ENCODE results near the gene GRID1. TPM values are rescaled to one million over a fixed set of nuclear protein-coding genes. Genes with fewer than 3 reads are reported as not detected.

Gene GRID1
- total RNA-seq, 1 experiment from 2014 or later: 5.6 TPM

DNA sequence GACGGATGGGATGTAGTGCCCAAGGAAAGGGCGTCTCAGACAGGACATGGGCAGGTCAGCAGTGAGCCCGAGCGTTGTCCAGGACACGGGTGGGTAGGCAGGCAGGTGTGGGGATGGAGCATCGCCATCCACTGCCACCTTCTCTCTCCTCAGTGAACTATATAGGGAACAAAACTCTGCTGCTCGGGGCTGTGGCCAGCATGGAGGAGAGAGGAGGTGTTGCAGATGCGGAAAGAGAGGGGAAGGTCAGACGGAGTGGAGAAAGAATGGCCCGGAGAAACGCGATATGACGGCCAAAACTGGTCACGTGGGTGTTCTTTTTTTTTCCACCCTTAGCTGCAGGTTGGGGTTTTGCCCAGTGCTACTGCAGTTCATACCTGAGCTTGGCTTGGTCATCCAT, 71.2 kb downstream of the GRID1 start:
- CTCF ChIA-PET: no interaction called here
- H3K4me1 ChIP-seq (ENCODE audit: control insufficient read depth in 1 of 2, insufficient read depth in 2 of 2, low read length in 2 of 2): no peaks in the 10 kb centered on the region
- H3K4me2 ChIP-seq (ENCODE audit: low read length): no peak overlapping the region
- BruUV-seq (replicated peaks): no TSS peak
- no peaks in the 10 kb centered on the region for H3K9me2 ChIP-seq (ENCODE audit: insufficient read depth)
- H3K4me3 ChIP-seq (replicated peaks in 1 of 2; ENCODE audit: low read depth in 1 of 2, low read length in 2 of 2): no peak overlapping the region
- H2AFZ ChIP-seq (ENCODE audit: low read depth, low read length, poor library complexity, severe bottlenecking): no peak overlapping the region
- H3K27me3 ChIP-seq (ENCODE audit: insufficient read depth, low read length): no peaks in the 10 kb centered on the region; the same call in 1 of the 2 replicates
- DNase-seq (ENCODE audit: low read depth, low spot score) (no peak), ATAC-seq (no peak)
- RAD21 ChIA-PET (ENCODE audit: low non-redundant PET in 1 of 2, low total read pairs in 2 of 2, uncharacterized antibody in 2 of 2, unreplicated experiment in 2 of 2): no interaction called here
- no peaks in the 10 kb centered on the region for H3K79me2 ChIP-seq (ENCODE audit: insufficient read depth, low read length)
- intact Hi-C loops (cut with micrococcal nuclease): no loop called here
- H3K36me3 ChIP-seq (ENCODE audit: control insufficient read depth in 1 of 2, insufficient read depth in 2 of 2, low read length in 2 of 2): no peaks in the 10 kb centered on the region
- H4K20me1 ChIP-seq (ENCODE audit: insufficient read depth): no peaks in the 10 kb centered on the region
- H3K9ac ChIP-seq (ENCODE audit: low read length): no peak overlapping the region
- no peak overlapping the region for H3K27ac ChIP-seq (ENCODE audit: low read depth, low read length)
- TF ChIP-seq SIN3A (IDR thresholded peaks at IDR 0.05; ENCODE audit: low read depth) (no peak), SP1 (IDR thresholded peaks at IDR 0.05; ENCODE audit: low read depth) (no peak)
- no peaks in the 10 kb centered on the region for H3K9me3 ChIP-seq (ENCODE audit: control insufficient read depth in 1 of 2, insufficient read depth in 1 of 2, low read depth in 1 of 2, low read length in 2 of 2)
- POLR2A ChIA-PET: no interaction called here

DNA sequence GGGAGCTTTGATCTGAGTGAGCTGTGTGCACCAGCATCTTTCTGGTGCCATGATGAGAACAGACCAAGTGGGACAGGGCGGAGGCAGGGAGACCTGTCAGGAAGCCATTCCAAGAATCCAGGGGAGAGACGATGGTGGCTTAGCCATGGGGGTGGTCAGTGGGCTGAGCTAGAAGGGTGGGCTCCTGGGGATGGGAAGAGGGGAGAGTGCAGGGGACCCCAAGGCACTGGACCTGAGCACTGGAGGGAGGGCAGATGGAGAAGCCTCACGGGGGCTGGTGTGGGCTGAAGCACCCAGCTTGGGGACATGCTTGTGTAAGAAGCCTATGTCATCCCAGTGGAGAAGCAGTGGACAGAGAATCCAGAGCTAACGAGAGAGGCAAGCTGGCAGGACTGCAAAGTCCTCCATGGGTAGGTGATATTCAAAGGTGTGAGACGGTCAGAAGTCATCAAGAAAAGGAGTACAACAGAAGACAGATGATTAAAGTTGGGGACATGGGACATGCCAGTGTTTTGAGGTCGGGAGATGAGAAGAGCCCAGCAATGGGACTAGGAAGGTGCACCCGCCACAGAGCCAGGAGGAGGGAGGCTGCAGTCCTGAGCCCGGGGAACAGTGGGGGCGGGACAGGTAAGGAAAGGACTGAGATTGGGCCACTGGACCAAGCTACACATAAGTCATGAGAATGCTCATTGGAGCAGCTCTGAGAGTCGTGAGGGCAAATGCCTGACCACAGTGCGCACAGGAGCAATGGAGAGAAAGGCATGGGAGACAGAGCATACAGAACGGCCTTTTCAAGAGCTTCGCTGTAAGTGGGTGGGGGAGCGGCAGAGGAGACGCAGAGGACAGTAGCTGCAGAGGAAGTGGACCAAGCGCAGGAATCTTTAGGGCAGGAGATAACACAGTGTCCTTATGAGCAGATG, 72.0 kb downstream of the GRID1 start:
- ChIA-PET CTCF (no interaction called here), POLR2A (no interaction called here), RAD21 (ENCODE audit: low non-redundant PET in 1 of 2, low total read pairs in 2 of 2, uncharacterized antibody in 2 of 2, unreplicated experiment in 2 of 2) (no interaction called here)
- no peaks in the 10 kb centered on the region for H4K20me1 ChIP-seq (ENCODE audit: insufficient read depth)
- no peaks in the 10 kb centered on the region; the same call in 1 of the 2 replicates for H3K27me3 ChIP-seq (ENCODE audit: insufficient read depth, low read length)
- no peak overlapping the region for H3K4me2 ChIP-seq (ENCODE audit: low read length)
- no peaks in the 10 kb centered on the region for H3K9me3 ChIP-seq (ENCODE audit: control insufficient read depth in 1 of 2, insufficient read depth in 1 of 2, low read depth in 1 of 2, low read length in 2 of 2)
- TF ChIP-seq EGR1 (IDR thresholded peaks at IDR 0.05; ENCODE audit: low read depth): no peak
- TF ChIP-seq CEBPB (IDR thresholded peaks at IDR 0.05; ENCODE audit: low read depth): no peak
- TF ChIP-seq POLR2A (IDR thresholded peaks at IDR 0.05; ENCODE audit: borderline replicate concordance, extremely low read depth, insufficient read depth, insufficient read length): no peak
- no peak for TF ChIP-seq EZH2phosphoT487 (IDR thresholded peaks at IDR 0.05; ENCODE audit: borderline replicate concordance)
- TF ChIP-seq, protein P1, sequence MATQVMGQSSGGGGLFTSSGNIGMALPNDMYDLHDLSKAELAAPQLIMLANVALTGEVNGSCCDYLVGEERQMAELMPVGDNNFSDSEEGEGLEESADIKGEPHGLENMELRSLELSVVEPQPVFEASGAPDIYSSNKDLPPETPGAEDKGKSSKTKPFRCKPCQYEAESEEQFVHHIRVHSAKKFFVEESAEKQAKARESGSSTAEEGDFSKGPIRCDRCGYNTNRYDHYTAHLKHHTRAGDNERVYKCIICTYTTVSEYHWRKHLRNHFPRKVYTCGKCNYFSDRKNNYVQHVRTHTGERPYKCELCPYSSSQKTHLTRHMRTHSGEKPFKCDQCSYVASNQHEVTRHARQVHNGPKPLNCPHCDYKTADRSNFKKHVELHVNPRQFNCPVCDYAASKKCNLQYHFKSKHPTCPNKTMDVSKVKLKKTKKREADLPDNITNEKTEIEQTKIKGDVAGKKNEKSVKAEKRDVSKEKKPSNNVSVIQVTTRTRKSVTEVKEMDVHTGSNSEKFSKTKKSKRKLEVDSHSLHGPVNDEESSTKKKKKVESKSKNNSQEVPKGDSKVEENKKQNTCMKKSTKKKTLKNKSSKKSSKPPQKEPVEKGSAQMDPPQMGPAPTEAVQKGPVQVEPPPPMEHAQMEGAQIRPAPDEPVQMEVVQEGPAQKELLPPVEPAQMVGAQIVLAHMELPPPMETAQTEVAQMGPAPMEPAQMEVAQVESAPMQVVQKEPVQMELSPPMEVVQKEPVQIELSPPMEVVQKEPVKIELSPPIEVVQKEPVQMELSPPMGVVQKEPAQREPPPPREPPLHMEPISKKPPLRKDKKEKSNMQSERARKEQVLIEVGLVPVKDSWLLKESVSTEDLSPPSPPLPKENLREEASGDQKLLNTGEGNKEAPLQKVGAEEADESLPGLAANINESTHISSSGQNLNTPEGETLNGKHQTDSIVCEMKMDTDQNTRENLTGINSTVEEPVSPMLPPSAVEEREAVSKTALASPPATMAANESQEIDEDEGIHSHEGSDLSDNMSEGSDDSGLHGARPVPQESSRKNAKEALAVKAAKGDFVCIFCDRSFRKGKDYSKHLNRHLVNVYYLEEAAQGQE (IDR thresholded peaks at IDR 0.05; ENCODE audit: low read depth): no peak
- no peak for TF ChIP-seq POLR2AphosphoS5 (IDR thresholded peaks at IDR 0.05; ENCODE audit: low read depth, low read length)
- TF ChIP-seq, protein P2, sequence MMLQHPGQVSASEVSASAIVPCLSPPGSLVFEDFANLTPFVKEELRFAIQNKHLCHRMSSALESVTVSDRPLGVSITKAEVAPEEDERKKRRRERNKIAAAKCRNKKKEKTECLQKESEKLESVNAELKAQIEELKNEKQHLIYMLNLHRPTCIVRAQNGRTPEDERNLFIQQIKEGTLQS (IDR thresholded peaks at IDR 0.05): no peak
- TF ChIP-seq ZNF274 (IDR thresholded peaks at IDR 0.05; ENCODE audit: low read depth, low read length): no peak
- no peak for TF ChIP-seq SRF (IDR thresholded peaks at IDR 0.05; ENCODE audit: low read depth)
- TF ChIP-seq, protein P3, sequence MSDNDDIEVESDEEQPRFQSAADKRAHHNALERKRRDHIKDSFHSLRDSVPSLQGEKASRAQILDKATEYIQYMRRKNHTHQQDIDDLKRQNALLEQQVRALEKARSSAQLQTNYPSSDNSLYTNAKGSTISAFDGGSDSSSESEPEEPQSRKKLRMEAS (IDR thresholded peaks at IDR 0.05): no peak
- no peak for TF ChIP-seq CBX3 (IDR thresholded peaks at IDR 0.05; ENCODE audit: low read depth)
- TF ChIP-seq EZH2 (IDR thresholded peaks at IDR 0.05): no peak
- TF ChIP-seq FOSL1 (IDR thresholded peaks at IDR 0.05; ENCODE audit: low read depth): no peak
- TF ChIP-seq JUND (IDR thresholded peaks at IDR 0.05): no peak
- TF ChIP-seq YY1 (IDR thresholded peaks at IDR 0.05; ENCODE audit: extremely low read depth, insufficient replicate concordance, low read depth, low read length): no peak
- TF ChIP-seq RAD21 (IDR thresholded peaks at IDR 0.05; ENCODE audit: low read depth): no peak
- TF ChIP-seq ZFX (IDR thresholded peaks at IDR 0.05): no peak
- H3K9ac ChIP-seq (ENCODE audit: low read length): no peak overlapping the region
- no peaks in the 10 kb centered on the region for H3K9me2 ChIP-seq (ENCODE audit: insufficient read depth)
- intact Hi-C loops (cut with micrococcal nuclease): no loop called here
- H3K4me1 ChIP-seq (ENCODE audit: control insufficient read depth in 1 of 2, insufficient read depth in 2 of 2, low read length in 2 of 2): no peaks in the 10 kb centered on the region
- H3K79me2 ChIP-seq (ENCODE audit: insufficient read depth, low read length): no peaks in the 10 kb centered on the region
- H3K36me3 ChIP-seq (ENCODE audit: control insufficient read depth in 1 of 2, insufficient read depth in 2 of 2, low read length in 2 of 2): no peaks in the 10 kb centered on the region
- H3K4me3 ChIP-seq (replicated peaks in 1 of 2; ENCODE audit: low read depth in 1 of 2, low read length in 2 of 2): no peak overlapping the region
- no peak for DNase-seq (ENCODE audit: low read depth, low spot score)
- ATAC-seq: no peak
- H2AFZ ChIP-seq (ENCODE audit: low read depth, low read length, poor library complexity, severe bottlenecking): no peak overlapping the region
- BruUV-seq (replicated peaks): no TSS peak
- H3K27ac ChIP-seq (ENCODE audit: low read depth, low read length): no peak overlapping the region

Measured in HCT116 (cell line).